ENCODE data around the gene ARMC6. TPM values are rescaled to one million over a fixed set of nuclear protein-coding genes. Genes with fewer than 3 reads are reported as not detected.
A peak's percentile ranks its signal among the peaks of the same experiment; 100 is the strongest.

ARMC6 gene
- total and polyA plus RNA-seq, 2 experiments from 2014 or later, result 40.9 to 112 TPM

GRCh38 chr19:18996351-18996750 is 37.1 kb upstream of the ARMC6 start:
- H3F3A ChIP-seq (replicated peaks; ENCODE audit: low read depth), result peaks cover 16% of the 10 kb centered on the region
- DNase-seq (ENCODE audit: low spot score), result no peak

GRCh38 chr19:18996796-18997394 is 36.5 kb upstream of the ARMC6 start:
- peaks cover 16% of the 10 kb centered on the region for H3K36me3 ChIP-seq (ENCODE audit: insufficient read depth)
- H3K4me2 ChIP-seq, result no peak overlapping the region
- peak; percentile 17; the same call in 2 of the 3 replicates for ATAC-seq
- Mint-ChIP-seq H3K27me3 (ENCODE audit: insufficient read depth, low read depth, poor library complexity) (peaks cover 9% of the 10 kb centered on the region), H3K4me3 (no peak overlapping the region), H3K36me3 (ENCODE audit: low read depth) (peaks cover 78% of the 10 kb centered on the region), H3K4me1 (peaks cover 11% of the 10 kb centered on the region; the same call in 2 of the 3 replicates), H3K9me3 (no peaks in the 10 kb centered on the region), H3K27ac (0 out of 2 replicates have a peak overlapping the region, but pooled peaks have one; percentile 30)
- no peaks in the 10 kb centered on the region for H3K4me1 ChIP-seq (ENCODE audit: insufficient read depth)
- no peak for DNase-seq (ENCODE audit: low spot score)
- peak overlapping the region; percentile 69 for H3K27ac ChIP-seq (ENCODE audit: low read depth)
- H3F3A ChIP-seq (replicated peaks; ENCODE audit: low read depth), result peaks cover 16% of the 10 kb centered on the region
- no peaks in the 10 kb centered on the region for H3K9me2 ChIP-seq (ENCODE audit: insufficient read depth)
- peaks cover 20% of the 10 kb centered on the region; the same call in 1 of the 2 replicates for H4K20me1 ChIP-seq (replicated peaks; ENCODE audit: insufficient read depth)
- no peak overlapping the region for H3K4me3 ChIP-seq
- H2AFZ ChIP-seq, result no peak overlapping the region
- H3K79me2 ChIP-seq (replicated peaks; ENCODE audit: insufficient read depth), result no peaks in the 10 kb centered on the region
- no peaks in the 10 kb centered on the region for H3K27me3 ChIP-seq (ENCODE audit: insufficient read depth)
- TF ChIP-seq CTCF (conservative IDR thresholded peaks at IDR 0.05; ENCODE audit: low read depth in 2 of 2), result no peak
- no peak for TF ChIP-seq ZNF462 (CRISPR knock-in tag; IDR thresholded peaks at IDR 0.05)
- no peak for TF ChIP-seq POLR2AphosphoS5 (IDR thresholded peaks at IDR 0.05; ENCODE audit: low read depth)
- TF ChIP-seq EZH2 (IDR thresholded peaks at IDR 0.05; ENCODE audit: low read depth, unreplicated experiment), result no peak

More at GRCh38 chr19:18996351-18996750, 37.1 kb upstream of the ARMC6 start:
- Mint-ChIP-seq H3K9me3 (no peaks in the 10 kb centered on the region), H3K27ac (0 out of 2 replicates have a peak overlapping the region, but pooled peaks have one; percentile 30), H3K36me3 (ENCODE audit: low read depth) (peaks cover 73% of the 10 kb centered on the region), H3K4me1 (peaks cover 11% of the 10 kb centered on the region; the same call in 2 of the 3 replicates), H3K27me3 (ENCODE audit: insufficient read depth, low read depth, poor library complexity) (peaks cover 10% of the 10 kb centered on the region), H3K4me3 (no peak overlapping the region)
- Histone ChIP-seq H2AFZ (no peak overlapping the region), H3K27ac (ENCODE audit: low read depth) (peak overlapping the region; percentile 69; the same call in 1 of the 2 replicates), H4K20me1 (replicated peaks; ENCODE audit: insufficient read depth) (peaks cover 20% of the 10 kb centered on the region; the same call in 1 of the 2 replicates), H3K4me3 (no peak overlapping the region), H3K9me2 (ENCODE audit: insufficient read depth) (no peaks in the 10 kb centered on the region), H3K4me1 (ENCODE audit: insufficient read depth) (no peaks in the 10 kb centered on the region), H3K4me2 (no peak overlapping the region), H3K36me3 (ENCODE audit: insufficient read depth) (peaks cover 11% of the 10 kb centered on the region), H3K27me3 (ENCODE audit: insufficient read depth) (no peaks in the 10 kb centered on the region), H3K79me2 (replicated peaks; ENCODE audit: insufficient read depth) (no peaks in the 10 kb centered on the region)
- TF ChIP-seq CTCF (conservative IDR thresholded peaks at IDR 0.05; ENCODE audit: low read depth in 2 of 2) (no peak), EZH2 (IDR thresholded peaks at IDR 0.05; ENCODE audit: low read depth, unreplicated experiment) (no peak), NANOG (IDR thresholded peaks at IDR 0.05; ENCODE audit: borderline replicate concordance) (no peak)
- no peak for ATAC-seq
